ENCODE measurements around the gene BRPF1. TPM values are rescaled to one million over a fixed set of nuclear protein-coding genes. Genes with fewer than 3 reads are reported as not detected.

Gene BRPF1
- total RNA-seq, 4 donors from 2014 or later = 9.4 to 18.7 (median 14.9) TPM

GRCh38 chr3:9786209-9786739, 54.7 kb downstream of the BRPF1 start:
- no peak for TF ChIP-seq POLR2A (IDR thresholded peaks at IDR 0.05)
- Histone ChIP-seq H3K27me3 (no peaks in the 10 kb centered on the region), H3K4me1 (peaks cover under 1 to 10% (median 3%) of the 10 kb centered on the region in 4 donors), H3K9me3 (no peaks in the 10 kb centered on the region), H3K36me3 (peaks cover 0 to 66% (median 28%) of the 10 kb centered on the region in 4 donors), H3K27ac (no peak overlapping the region), H3K4me3 (no peak overlapping the region)
- intact Hi-C loops (cut with DNase I; ENCODE audit: low total_unique reads) = no loop called here
- in situ Hi-C loops (cut with MboI; ENCODE audit: low pct_ligation_motif_present in 1 of 4, low pct_unique_long_range_greater_than_20kb in 1 of 4, low sequenced_read_pairs in 3 of 4) = no loop called here
- no peak for DNase-seq
- 97 to 100% methylated on average over 2 to 7 of the region's 7 CpGs for WGBS, 2 donors (ENCODE audit: low coverage in 1 of 2)

GRCh38 chr3:9786825-9787669, 55.5 kb downstream of the BRPF1 start:
- in situ Hi-C loops (cut with MboI; ENCODE audit: low pct_ligation_motif_present in 1 of 4, low pct_unique_long_range_greater_than_20kb in 1 of 4, low sequenced_read_pairs in 3 of 4) (no loop called here), intact Hi-C loops (cut with DNase I; ENCODE audit: low total_unique reads) (no loop called here)
- no peak overlapping the region for H3K27ac ChIP-seq
- H3K4me3 ChIP-seq = no peak overlapping the region
- H3K36me3 ChIP-seq = peaks cover 0 to 65% (median 26%) of the 10 kb centered on the region in 4 donors
- H3K27me3 ChIP-seq = no peaks in the 10 kb centered on the region
- peaks cover 7 to 15% (median 9%) of the 10 kb centered on the region in 4 donors for H3K4me1 ChIP-seq
- H3K9me3 ChIP-seq = no peaks in the 10 kb centered on the region
- DNase-seq = no peak
- WGBS, 2 donors (ENCODE audit: low coverage in 1 of 2) = 85 to 91% methylated on average over 6 to 13 of the region's 13 CpGs
- TF ChIP-seq CTCF (IDR thresholded peaks at IDR 0.05) = peak in 2 of 5 experiments; percentile 17 to 27
- TF ChIP-seq POLR2AphosphoS5 (IDR thresholded peaks at IDR 0.05) = no peak

GRCh38 chr3:9787714-9788113, 56.2 kb downstream of the BRPF1 start:
- Histone ChIP-seq H3K9me3 (no peaks in the 10 kb centered on the region), H3K27ac (no peak overlapping the region), H3K27me3 (no peaks in the 10 kb centered on the region), H3K4me3 (no peak overlapping the region), H3K36me3 (peaks cover 0 to 58% (median 23%) of the 10 kb centered on the region in 4 donors), H3K4me1 (peaks cover 7 to 14% (median 9%) of the 10 kb centered on the region in 4 donors)
- in situ Hi-C loops (cut with MboI; ENCODE audit: low pct_ligation_motif_present in 1 of 4, low pct_unique_long_range_greater_than_20kb in 1 of 4, low sequenced_read_pairs in 3 of 4) = no loop called here
- intact Hi-C loops (cut with DNase I; ENCODE audit: low total_unique reads) = no loop called here
- no peak for DNase-seq
- no peak for TF ChIP-seq POLR2AphosphoS5 (IDR thresholded peaks at IDR 0.05)
- TF ChIP-seq POLR2A (IDR thresholded peaks at IDR 0.05) = no peak
- TF ChIP-seq CTCF (IDR thresholded peaks at IDR 0.05) = no peak
- TF ChIP-seq EP300 (IDR thresholded peaks at IDR 0.05; ENCODE audit: low read depth) = no peak
- WGBS, 2 donors (ENCODE audit: low coverage in 1 of 2) = 76 to 84% methylated on average over 6 of the region's 6 CpGs

GRCh38 chr3:9791127-9791526, 59.6 kb downstream of the BRPF1 start:
- peaks cover 16 to 39% (median 26%) of the 10 kb centered on the region in 4 donors for H3K4me1 ChIP-seq
- no peaks in the 10 kb centered on the region for H3K9me3 ChIP-seq
- in situ Hi-C loops (cut with MboI; ENCODE audit: low pct_ligation_motif_present in 1 of 4, low pct_unique_long_range_greater_than_20kb in 1 of 4, low sequenced_read_pairs in 3 of 4) = no loop called here
- TF ChIP-seq POLR2AphosphoS5 (IDR thresholded peaks at IDR 0.05) (no peak), CTCF (IDR thresholded peaks at IDR 0.05) (no peak), EP300 (IDR thresholded peaks at IDR 0.05; ENCODE audit: low read depth) (no peak), POLR2A (IDR thresholded peaks at IDR 0.05) (no peak)
- intact Hi-C loops (cut with DNase I; ENCODE audit: low total_unique reads) = no loop called here
- no peaks in the 10 kb centered on the region for H3K27me3 ChIP-seq
- H3K4me3 ChIP-seq = peak overlapping the region in 1 of 4 donors; percentile 99
- peak overlapping the region; percentile 93 to 99 (median 98) for H3K27ac ChIP-seq
- peaks cover 0 to 28% (median 11%) of the 10 kb centered on the region in 4 donors for H3K36me3 ChIP-seq
- 92 to 93% methylated on average over 9 to 11 of the region's 11 CpGs for WGBS, 2 donors (ENCODE audit: low coverage in 1 of 2)
- DNase-seq = no peak

Measured in transverse colon (tissue), 4 donors.